ENCODE measurements around the gene PIWIL4.

The PIWIL4 gene

GRCh38 chr11:94666792-94667721, 99.9 kb downstream of the PIWIL4 start:
- DNase-seq, result no peak

- DNase-seq, result no peak
Measured at GRCh38 chr11:94668212-94668793, 101.1 kb downstream of the PIWIL4 start.

- no peak for DNase-seq
Measured at GRCh38 chr11:94669023-94669422, 101.9 kb downstream of the PIWIL4 start.
